Stomach (tissue), 4 donors: Measurements from ENCODE around the gene ELMO3.

Source experiments
- CTCF ChIP-seq, 7 experiments: fragments of 450-650 bp in 4 of 7; fragments of 200-600 bp in 3 of 7; sonication (generic) in 3 of 7; IDR thresholded peaks; one replicate each; pipeline ENCODE4 v1.5.1; 2016 to 2019; ENCODE audit warnings: antibody characterized with exemption in 7 of 7, control low read depth in 2 of 7, mild to moderate bottlenecking in 1 of 7
- POLR2A ChIP-seq, 4 donors: fragments of 450-650 bp; IDR thresholded peaks; one replicate each; pipeline ENCODE4 v1.6.1; 2016; ENCODE audit warnings: antibody characterized with exemption in 4 of 4, control low read depth in 2 of 4, mild to moderate bottlenecking in 1 of 4, moderate library complexity in 1 of 4
- POLR2AphosphoS5 ChIP-seq, 3 donors: sonication (generic); formaldehyde crosslinking; IDR thresholded peaks; one replicate each; pipeline ENCODE4 v1.6.1; 2016; ENCODE audit warnings: antibody characterized with exemption in 3 of 3

DNA sequence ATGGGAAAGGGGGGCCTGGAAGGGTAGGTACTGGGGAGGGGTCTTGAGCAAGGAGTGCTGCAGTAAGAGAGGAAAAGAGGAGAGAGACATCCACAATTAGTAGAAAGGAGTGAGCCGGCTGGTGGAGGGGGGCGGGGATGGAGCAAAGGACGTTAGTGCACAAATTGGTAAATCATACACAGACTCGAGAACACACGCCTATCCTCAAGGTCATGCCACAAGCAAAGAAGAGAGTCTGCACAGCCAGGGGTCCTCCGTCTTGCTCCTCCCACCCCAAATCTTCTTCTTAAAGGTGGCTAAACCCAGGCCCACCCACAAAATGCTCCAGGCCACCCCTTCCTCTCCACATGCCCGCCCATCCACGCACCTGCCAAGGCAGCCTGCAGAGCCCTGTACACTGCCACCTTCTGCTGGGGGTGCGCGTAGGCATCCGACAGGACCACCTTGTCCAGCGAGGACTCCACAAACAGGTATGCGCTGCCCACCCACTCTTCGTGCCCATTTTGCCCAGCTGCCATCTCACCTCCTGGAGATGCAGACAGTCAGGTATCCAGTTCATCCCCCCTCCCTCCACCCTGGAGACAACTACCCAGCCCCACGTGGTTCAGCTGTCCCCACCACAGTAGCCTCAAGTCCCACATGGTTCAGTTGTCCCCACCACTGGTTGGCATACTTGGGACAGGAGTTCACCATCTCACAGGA is 42.6 kb upstream of the ELMO3 start:
- TF ChIP-seq POLR2A (IDR thresholded peaks at IDR 0.05) (no peak), POLR2AphosphoS5 (IDR thresholded peaks at IDR 0.05) (no peak), CTCF (IDR thresholded peaks at IDR 0.05) (no peak)
